WI38 (cell line): ENCODE measurements around the gene ATE1.

ENCODE experiments used
- H3K4me3 ChIP-seq: 2 replicates; pipeline ENCODE4 v1.5.1; 2011; ENCODE audit warnings: low read depth, mild to moderate bottlenecking, control low read depth, low read length
- TF ChIP-seq, protein P1 (sequence below): IDR thresholded peaks from 2 replicates; pipeline ENCODE4 v1.5.1; 2012; ENCODE audit warnings: low read depth, mild to moderate bottlenecking, control low read depth, low read length

The ATE1 gene

DNA sequence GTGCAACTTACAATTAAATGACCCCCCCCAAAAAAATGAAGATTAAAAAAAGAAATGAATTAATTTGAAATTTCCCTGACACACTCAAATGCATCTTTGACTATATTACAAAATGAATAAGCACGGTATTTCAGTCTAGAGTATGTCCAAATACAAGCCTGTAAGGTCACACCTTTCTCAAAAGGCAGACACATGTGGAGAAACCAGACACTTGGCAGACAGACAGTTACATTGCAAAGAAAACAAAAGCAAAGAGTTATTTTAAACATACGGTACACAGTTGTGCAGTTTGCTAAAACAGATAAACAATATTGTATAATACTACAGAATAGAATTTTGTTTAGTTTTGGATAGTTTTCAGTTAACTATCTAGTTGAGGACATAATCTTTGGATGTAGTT is 153.0 kb downstream of the ATE1 start:
- TF ChIP-seq, protein P1, sequence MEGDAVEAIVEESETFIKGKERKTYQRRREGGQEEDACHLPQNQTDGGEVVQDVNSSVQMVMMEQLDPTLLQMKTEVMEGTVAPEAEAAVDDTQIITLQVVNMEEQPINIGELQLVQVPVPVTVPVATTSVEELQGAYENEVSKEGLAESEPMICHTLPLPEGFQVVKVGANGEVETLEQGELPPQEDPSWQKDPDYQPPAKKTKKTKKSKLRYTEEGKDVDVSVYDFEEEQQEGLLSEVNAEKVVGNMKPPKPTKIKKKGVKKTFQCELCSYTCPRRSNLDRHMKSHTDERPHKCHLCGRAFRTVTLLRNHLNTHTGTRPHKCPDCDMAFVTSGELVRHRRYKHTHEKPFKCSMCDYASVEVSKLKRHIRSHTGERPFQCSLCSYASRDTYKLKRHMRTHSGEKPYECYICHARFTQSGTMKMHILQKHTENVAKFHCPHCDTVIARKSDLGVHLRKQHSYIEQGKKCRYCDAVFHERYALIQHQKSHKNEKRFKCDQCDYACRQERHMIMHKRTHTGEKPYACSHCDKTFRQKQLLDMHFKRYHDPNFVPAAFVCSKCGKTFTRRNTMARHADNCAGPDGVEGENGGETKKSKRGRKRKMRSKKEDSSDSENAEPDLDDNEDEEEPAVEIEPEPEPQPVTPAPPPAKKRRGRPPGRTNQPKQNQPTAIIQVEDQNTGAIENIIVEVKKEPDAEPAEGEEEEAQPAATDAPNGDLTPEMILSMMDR: no peak
- no peak overlapping the region for H3K4me3 ChIP-seq

DNA sequence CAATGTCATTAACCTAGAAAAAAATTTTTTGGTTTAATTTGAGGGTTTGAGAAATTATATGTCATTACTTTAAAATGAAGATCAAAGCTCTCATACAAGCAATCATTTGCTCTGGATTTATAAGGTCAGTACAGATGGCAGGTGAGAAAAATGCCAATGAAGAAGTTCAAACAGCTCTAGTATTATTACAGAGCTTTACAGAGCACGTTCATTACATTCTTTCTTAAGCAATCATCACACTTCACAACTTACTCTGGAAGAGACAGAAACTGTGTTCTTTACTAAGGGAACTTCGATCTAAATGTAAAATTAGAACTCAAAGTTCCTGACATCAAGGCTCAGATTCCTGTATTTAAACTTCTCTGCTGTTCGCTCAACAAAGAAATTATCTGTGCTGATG is 153.4 kb downstream of the ATE1 start:
- H3K4me3 ChIP-seq: no peak overlapping the region
- TF ChIP-seq, protein P1: no peak

DNA sequence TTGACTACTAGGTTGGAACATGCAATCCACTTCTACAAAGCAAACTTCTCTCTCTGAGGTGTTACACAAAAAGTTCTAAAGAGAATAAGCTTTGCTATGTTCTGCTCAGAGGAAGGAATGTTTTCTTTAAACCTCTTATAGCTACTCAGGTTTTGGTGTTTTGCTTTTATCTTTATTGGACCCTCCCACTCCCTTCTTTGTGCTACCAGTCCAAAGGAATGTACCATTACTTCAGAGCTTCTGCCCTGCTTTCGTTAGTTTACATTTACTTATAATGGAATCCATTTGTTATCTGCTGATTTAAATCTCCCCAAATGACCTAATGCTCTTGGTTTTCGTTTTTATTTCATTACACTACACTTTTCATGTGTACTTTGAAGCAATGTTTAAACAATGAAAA is 154.9 kb downstream of the ATE1 start:
- H3K4me3 ChIP-seq: no peak overlapping the region
- TF ChIP-seq, protein P1: no peak

DNA sequence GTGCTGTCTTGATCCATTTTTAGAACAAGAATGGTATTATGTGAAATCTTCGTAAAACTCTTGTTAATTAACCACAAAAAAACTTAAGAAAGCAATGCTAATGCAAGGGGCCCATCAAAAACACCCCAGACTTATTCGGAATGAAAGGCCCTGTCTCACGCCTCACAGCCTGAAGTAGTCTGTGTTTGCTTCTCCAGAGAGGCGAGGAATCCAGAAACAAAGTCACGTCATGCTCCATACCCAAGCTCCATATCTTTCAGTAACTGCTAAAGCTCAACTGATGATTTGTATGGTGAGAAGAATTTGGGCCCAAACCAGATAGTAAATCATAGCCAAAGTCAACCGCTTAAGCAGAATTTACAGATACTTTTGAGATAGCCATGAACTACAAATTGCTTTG is 155.4 kb downstream of the ATE1 start:
- TF ChIP-seq, protein P1: no peak
- no peak overlapping the region for H3K4me3 ChIP-seq

DNA sequence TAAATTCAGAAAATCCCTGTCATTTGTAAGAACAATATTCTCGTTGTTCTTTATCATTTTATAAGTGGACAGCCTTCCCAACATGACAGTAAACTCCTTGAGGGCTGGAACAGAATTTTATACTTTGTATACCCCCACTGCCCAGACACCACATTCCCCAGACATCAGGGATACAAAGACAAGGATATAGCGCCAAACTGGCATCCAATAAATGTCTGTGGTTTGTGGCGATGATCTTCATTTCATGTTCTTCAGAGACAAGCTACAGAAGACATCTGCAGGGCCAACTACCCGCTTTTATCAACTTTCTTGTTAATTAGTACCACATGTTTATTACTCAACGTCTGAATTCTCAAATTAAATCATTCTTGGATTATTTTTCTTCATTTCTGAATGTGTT is 155.9 kb downstream of the ATE1 start:
- H3K4me3 ChIP-seq: no peak overlapping the region
- TF ChIP-seq, protein P1: no peak

DNA sequence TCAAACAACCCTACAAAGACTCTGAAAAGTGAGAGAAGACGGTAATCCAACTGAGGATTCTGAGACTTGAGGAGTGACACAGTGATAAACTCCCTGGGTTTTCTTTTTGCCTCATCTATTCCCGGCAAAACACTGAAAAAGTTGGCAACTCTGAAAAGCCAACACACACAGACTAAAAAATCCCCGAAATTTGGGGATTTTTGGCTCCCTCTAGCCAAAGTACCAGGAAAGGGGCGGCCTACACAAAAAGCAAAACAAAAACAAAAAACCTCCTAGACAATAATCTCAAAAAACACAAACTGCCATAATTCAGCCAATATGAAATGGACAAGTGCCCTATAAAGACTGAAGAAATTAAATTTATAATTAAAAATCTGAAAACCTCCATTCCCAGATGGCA is 161.4 kb downstream of the ATE1 start:
- H3K4me3 ChIP-seq: no peak overlapping the region
- TF ChIP-seq, protein P1: no peak

DNA sequence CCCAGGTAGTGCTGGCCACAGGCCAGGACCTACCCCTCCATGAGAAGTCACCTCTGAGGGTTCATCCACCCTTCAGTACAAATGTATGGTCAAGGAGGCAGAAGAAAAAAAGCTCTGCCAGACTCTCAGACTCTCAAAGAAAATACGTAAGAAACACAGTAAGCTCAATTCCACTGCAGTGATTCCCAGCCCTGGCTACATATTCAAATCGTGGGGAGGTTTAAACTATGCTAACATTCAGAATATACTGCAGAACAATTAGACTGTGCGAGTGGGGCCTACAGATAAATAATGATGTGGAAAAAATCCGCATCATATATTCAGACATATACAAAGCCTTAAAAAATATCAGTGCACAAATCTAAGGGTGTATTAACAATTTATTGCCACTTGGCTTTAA is 162.6 kb downstream of the ATE1 start:
- H3K4me3 ChIP-seq: no peak overlapping the region
- TF ChIP-seq, protein P1: no peak
